CD1c-positive myeloid dendritic cell (primary cell): ENCODE data around the gene CENPX.
"Not testable (repeated sequence)": the region's sequence is repeated elsewhere in the genome, so short reads cannot be mapped to it uniquely, and the experiment has no call there.

Source experiments
- DNase-seq: peaks from one replicate; pipeline ENCODE4 v3.0.0-alpha.2; 2016; ENCODE audit errors: extremely low spot score

Gene CENPX

GRCh38 chr17:81998691-81999438 lies 23.8 kb downstream of the CENPX start:
- DNase-seq: no peak

GRCh38 chr17:81998212-81998611 lies 24.5 kb downstream of the CENPX start:
- no peak for DNase-seq

GRCh38 chr17:81996757-81997441 lies 25.8 kb downstream of the CENPX start:
- no peak for DNase-seq

- no peak for DNase-seq
Observed at GRCh38 chr17:81996232-81996756, 26.4 kb downstream of the CENPX start.

GRCh38 chr17:81995463-81996231 lies 27.0 kb downstream of the CENPX start:
- DNase-seq: no peak

- no peak for DNase-seq
Observed at GRCh38 chr17:81994593-81995462, 27.9 kb downstream of the CENPX start.

- DNase-seq: no peak
Observed at GRCh38 chr17:81993729-81994592, 28.7 kb downstream of the CENPX start.

- no peak for DNase-seq
Observed at GRCh38 chr17:81992306-81993102, 30.2 kb downstream of the CENPX start.

GRCh38 chr17:81991684-81992305 lies 30.9 kb downstream of the CENPX start:
- DNase-seq: no peak

- no peak for DNase-seq
Observed at GRCh38 chr17:81990836-81991683, 31.6 kb downstream of the CENPX start.

GRCh38 chr17:81987161-81987770 lies 35.4 kb downstream of the CENPX start:
- no peak for DNase-seq

- no peak for DNase-seq
Observed at GRCh38 chr17:81986606-81987005, 36.1 kb downstream of the CENPX start.

GRCh38 chr17:81984773-81985410 lies 37.8 kb downstream of the CENPX start:
- no peak for DNase-seq

GRCh38 chr17:81983639-81984373 lies 38.9 kb downstream of the CENPX start:
- DNase-seq: peak; percentile 44

- DNase-seq: no peak
Observed at GRCh38 chr17:81983011-81983638, 39.6 kb downstream of the CENPX start.

GRCh38 chr17:81981511-81981910 lies 41.2 kb downstream of the CENPX start:
- DNase-seq: not testable (repeated sequence)
